Panc1 (cell line): ENCODE data around the gene SAMD4B. TPM values are rescaled to one million over a fixed set of nuclear protein-coding genes. Genes with fewer than 3 reads are reported as not detected.

Experiments used
- ATAC-seq: fragments of 200-7000 bp; cut with Tn5 transposase; 2 replicates; pipeline ENCODE4 v1.9.1; 2020; ENCODE audit warnings: mild to moderate bottlenecking, moderate library complexity
- BruUV-seq: library from RNA; stranded (reverse); fragments of 400-500 nt; replicated peaks from 2 replicates; lab custom pipeline; 2021; lab: Mats Ljungman, UMichigan
- CTCF ChIA-PET: fragments of 300-600 bp; sonication (Branson Sonifier 250); formaldehyde crosslinking; loops from one replicate; lab custom pipeline; 2022; ENCODE audit warnings: antibody characterized with exemption; lab: Charles Lee
- POLR2A ChIA-PET: fragments of 300-600 bp; sonication (Branson Sonifier 250); formaldehyde crosslinking; loops from one replicate; lab custom pipeline; 2022; ENCODE audit warnings: antibody characterized with exemption; lab: Charles Lee
- DNase-seq: peaks from one replicate; pipeline ENCODE4 v3.0.0-alpha.2; 2010; ENCODE audit warnings: low read depth, low spot score
- H3K27ac ChIP-seq: 2 replicates; pipeline ENCODE4 v1.5.1; 2011; ENCODE audit warnings: mild to moderate bottlenecking, low read length, inconsistent platforms
- H3K27me3 ChIP-seq: fragments of 200-500 bp; sonication (Bioruptor generic); 2 replicates; pipeline ENCODE4 v1.6.0; 2014; ENCODE audit warnings: low read length, inconsistent platforms; ENCODE audit not compliant: control insufficient read depth, insufficient read depth
- H3K36me3 ChIP-seq: fragments of 200-500 bp; sonication (Bioruptor generic); 2 replicates; pipeline ENCODE4 v1.5.1; 2014; ENCODE audit warnings: inconsistent platforms, mild to moderate bottlenecking, low read length, moderate library complexity; ENCODE audit not compliant: control insufficient read depth, insufficient read depth
- H3K4me1 ChIP-seq: 2 replicates; pipeline ENCODE4 v1.5.1; 2011; ENCODE audit warnings: inconsistent platforms, mild to moderate bottlenecking, low read length, moderate library complexity; ENCODE audit not compliant: control insufficient read depth, insufficient read depth
- H3K4me3 ChIP-seq, 2 experiments: 2 replicates each; pipeline ENCODE4 v1.5.1; 2011 to 2012; ENCODE audit warnings: low read depth in 2 of 2, low read length in 2 of 2, mild to moderate bottlenecking in 2 of 2, inconsistent platforms in 1 of 2, moderate library complexity in 1 of 2
- H3K9me3 ChIP-seq: fragments of 200-500 bp; sonication (Bioruptor generic); 2 replicates; pipeline ENCODE4 v1.5.1; 2014; ENCODE audit warnings: low read depth, mild to moderate bottlenecking, inconsistent platforms, low read length, moderate library complexity; ENCODE audit not compliant: control insufficient read depth, insufficient read depth
- CTCF ChIP-seq: fragments of 450-650 bp; IDR thresholded peaks from 2 replicates; pipeline ENCODE4 v1.5.1; 2017; ENCODE audit warnings: mild to moderate bottlenecking
- POLR2AphosphoS5 ChIP-seq: IDR thresholded peaks from 2 replicates; pipeline ENCODE4 v1.6.1; 2012; ENCODE audit warnings: mild to moderate bottlenecking, low read depth, low read length, moderate library complexity
- REST ChIP-seq, 2 experiments: IDR thresholded peaks; 2 replicates each; pipeline ENCODE4 v1.6.1; 2011 to 2012; ENCODE audit warnings: low read depth in 2 of 2, control low read depth in 1 of 2, low read length in 1 of 2, mild to moderate bottlenecking in 1 of 2, moderate library complexity in 1 of 2; ENCODE audit not compliant: insufficient read depth in 1 of 2
- SIN3A ChIP-seq: IDR thresholded peaks from 2 replicates; pipeline ENCODE4 v1.6.1; 2012; ENCODE audit warnings: low read depth, mild to moderate bottlenecking, low read length, moderate library complexity, borderline replicate concordance; ENCODE audit not compliant: insufficient read depth
- TCF7L2 ChIP-seq: IDR thresholded peaks from 2 replicates; pipeline ENCODE4 v1.6.1; 2011; ENCODE audit warnings: mild to moderate bottlenecking, low read depth, low read length, inconsistent platforms
- in situ Hi-C: cut with HindIII; loops from 2 replicates; pipeline ENCODE4 v1.10.0; 2016; ENCODE audit warnings: low sequenced_read_pairs, low pct_unique_long_range_greater_than_20kb
- intact Hi-C: fragments of 100-400 bp; cut with micrococcal nuclease; formaldehyde crosslinking; loops from one replicate; pipeline ENCODE4 v1.10.0; 2022; ENCODE audit not compliant: unreplicated experiment
- total RNA-seq: library from RNA; stranded (reverse); gene quantifications from one replicate; pipeline ENCODE4 v1.2.1, GENCODE V29; 2021; ENCODE audit not compliant: unreplicated experiment

SAMD4B gene
- total RNA-seq, 1 experiment from 2014 or later: 1,339 TPM

GRCh38 chr19:39319892-39320248 lies 22.4 kb upstream of the SAMD4B start:
- TF ChIP-seq TCF7L2 (no peak), POLR2AphosphoS5 (no peak), CTCF (no peak), REST (IDR thresholded peaks at IDR 0.05; ENCODE audit: insufficient read depth in 1 of 2, low read depth in 2 of 2, low read length in 1 of 2) (no peak), SIN3A (no peak)
- no peaks in the 10 kb centered on the region for H3K9me3 ChIP-seq
- H3K4me3 ChIP-seq: peak overlapping the region; percentile 34 to 56
- no peak for DNase-seq
- CTCF ChIA-PET: no interaction called here
- H3K4me1 ChIP-seq: peaks cover 4% of the 10 kb centered on the region
- no TSS peak for BruUV-seq
- in situ Hi-C loops: no loop called here
- peaks cover 6% of the 10 kb centered on the region for H3K27me3 ChIP-seq
- no peak for ATAC-seq
- no peaks in the 10 kb centered on the region for H3K36me3 ChIP-seq
- H3K27ac ChIP-seq: no peak overlapping the region; the same call in 1 of the 2 replicates
- POLR2A ChIA-PET: interaction anchor here (0.6 kb wide), 1 partner anchor 116 kb away, joined by 3 read pairs; the partner anchor contains the start of gene RPS16
- intact Hi-C loops: no loop called here

- BruUV-seq: no TSS peak
- Histone ChIP-seq H3K27ac (no peak overlapping the region), H3K36me3 (no peaks in the 10 kb centered on the region), H3K27me3 (peaks cover 6% of the 10 kb centered on the region), H3K4me1 (peaks cover 4% of the 10 kb centered on the region), H3K4me3 (peak overlapping the region; percentile 2 to 37), H3K9me3 (no peaks in the 10 kb centered on the region)
- ATAC-seq (peak; percentile 6), DNase-seq (no peak)
- TF ChIP-seq POLR2AphosphoS5 (no peak), REST (IDR thresholded peaks at IDR 0.05; ENCODE audit: insufficient read depth in 1 of 2, low read depth in 2 of 2, low read length in 1 of 2) (no peak), CTCF (no peak), SIN3A (no peak), TCF7L2 (no peak)
- in situ Hi-C loops (no loop called here), intact Hi-C loops (no loop called here)
- POLR2A ChIA-PET: interaction anchor here (0.6 to 0.7 kb wide), 4 partner anchors 65 to 674 kb away, joined by 3 to 6 read pairs (median 3); partner anchors contain the start of gene ACTN4
- CTCF ChIA-PET: interaction anchor here (0.6 to 0.7 kb wide), 3 partner anchors 65 to 116 kb away, joined by 3 read pairs; no protein-coding TSS in a partner anchor
Measured at GRCh38 chr19:39321117-39321831, 20.9 kb upstream of the SAMD4B start.
